Ishikawa (cell line): ENCODE measurements around the gene HOXD12.

Experiments
- NFIC ChIP-seq: IDR thresholded peaks from 2 replicates; pipeline ENCODE4 v1.6.1; 2012
- REST ChIP-seq: IDR thresholded peaks from 2 replicates; pipeline ENCODE4 v1.6.1; 2012; ENCODE audit warnings: low read depth, mild to moderate bottlenecking
- YY1 ChIP-seq: IDR thresholded peaks from 2 replicates; pipeline ENCODE4 v1.6.1; 2012; ENCODE audit warnings: low read depth

GRCh38 chr2:176101842-176102241 lies 2.2 kb downstream of the HOXD12 start:
- TF ChIP-seq YY1 (no peak), REST (no peak), NFIC (no peak)
